LHCN-M2 (cell line): ENCODE measurements around the gene AFF3. TPM values are rescaled to one million over a fixed set of nuclear protein-coding genes. Genes with fewer than 3 reads are reported as not detected.

Source experiments
- DNase-seq: peaks from one replicate; pipeline ENCODE4 v3.0.0-alpha.2; 2012; ENCODE audit warnings: low read depth
- total RNA-seq: library from RNA; depleted of rRNA; stranded (reverse); fragments of >200 nt; gene quantifications from 2 replicates; pipeline ENCODE4 v1.2.3, GENCODE V29; 2014

Gene AFF3
- total RNA-seq, 1 experiment from 2014 or later: under 0.01 TPM

- no peak for DNase-seq
Observed at GRCh38 chr2:99833586-99834201, 308.7 kb downstream of the AFF3 start.

- no peak for DNase-seq
Observed at GRCh38 chr2:99832926-99833325, 309.5 kb downstream of the AFF3 start.

- DNase-seq: no peak
Observed at GRCh38 chr2:99831772-99832171, 310.6 kb downstream of the AFF3 start.

GRCh38 chr2:99827296-99827999, 314.9 kb downstream of the AFF3 start:
- no peak for DNase-seq

GRCh38 chr2:99825630-99826029, 316.8 kb downstream of the AFF3 start:
- DNase-seq: no peak

- no peak for DNase-seq
Observed at GRCh38 chr2:99824758-99825157, 317.6 kb downstream of the AFF3 start.

- no peak for DNase-seq
Observed at GRCh38 chr2:99822474-99823207, 319.7 kb downstream of the AFF3 start.

- no peak for DNase-seq
Observed at GRCh38 chr2:99821984-99822383, 320.4 kb downstream of the AFF3 start.

- DNase-seq: peak; percentile 5
Observed at GRCh38 chr2:99821572-99821971, 320.8 kb downstream of the AFF3 start.

- no peak for DNase-seq
Observed at GRCh38 chr2:99821039-99821438, 321.4 kb downstream of the AFF3 start.

- no peak for DNase-seq
Observed at GRCh38 chr2:99819766-99820165, 322.6 kb downstream of the AFF3 start.

- no peak for DNase-seq
Observed at GRCh38 chr2:99818842-99819241, 323.5 kb downstream of the AFF3 start.

- DNase-seq: no peak
Observed at GRCh38 chr2:99816908-99817307, 325.5 kb downstream of the AFF3 start.

GRCh38 chr2:99812426-99812825, 330.0 kb downstream of the AFF3 start:
- DNase-seq: no peak

GRCh38 chr2:99811544-99811943, 330.8 kb downstream of the AFF3 start:
- peak; percentile 5 for DNase-seq

GRCh38 chr2:99810225-99810624, 332.2 kb downstream of the AFF3 start:
- no peak for DNase-seq

GRCh38 chr2:99809259-99809900, 333.0 kb downstream of the AFF3 start:
- no peak for DNase-seq

- no peak for DNase-seq
Observed at GRCh38 chr2:99808361-99809200, 333.8 kb downstream of the AFF3 start.

GRCh38 chr2:99806758-99807157, 335.6 kb downstream of the AFF3 start:
- no peak for DNase-seq

- no peak for DNase-seq
Observed at GRCh38 chr2:99805930-99806476, 336.4 kb downstream of the AFF3 start.

GRCh38 chr2:99803846-99804245, 338.5 kb downstream of the AFF3 start:
- DNase-seq: no peak
